ENCODE results near the gene EYS.
"Not testable (repeated sequence)": the region's sequence is repeated elsewhere in the genome, so short reads cannot be mapped to it uniquely, and the experiment has no call there.

The EYS gene

GRCh38 chr6:63740709-63741108 is 1966.3 kb downstream of the EYS start:
- TF ChIP-seq, protein P1, sequence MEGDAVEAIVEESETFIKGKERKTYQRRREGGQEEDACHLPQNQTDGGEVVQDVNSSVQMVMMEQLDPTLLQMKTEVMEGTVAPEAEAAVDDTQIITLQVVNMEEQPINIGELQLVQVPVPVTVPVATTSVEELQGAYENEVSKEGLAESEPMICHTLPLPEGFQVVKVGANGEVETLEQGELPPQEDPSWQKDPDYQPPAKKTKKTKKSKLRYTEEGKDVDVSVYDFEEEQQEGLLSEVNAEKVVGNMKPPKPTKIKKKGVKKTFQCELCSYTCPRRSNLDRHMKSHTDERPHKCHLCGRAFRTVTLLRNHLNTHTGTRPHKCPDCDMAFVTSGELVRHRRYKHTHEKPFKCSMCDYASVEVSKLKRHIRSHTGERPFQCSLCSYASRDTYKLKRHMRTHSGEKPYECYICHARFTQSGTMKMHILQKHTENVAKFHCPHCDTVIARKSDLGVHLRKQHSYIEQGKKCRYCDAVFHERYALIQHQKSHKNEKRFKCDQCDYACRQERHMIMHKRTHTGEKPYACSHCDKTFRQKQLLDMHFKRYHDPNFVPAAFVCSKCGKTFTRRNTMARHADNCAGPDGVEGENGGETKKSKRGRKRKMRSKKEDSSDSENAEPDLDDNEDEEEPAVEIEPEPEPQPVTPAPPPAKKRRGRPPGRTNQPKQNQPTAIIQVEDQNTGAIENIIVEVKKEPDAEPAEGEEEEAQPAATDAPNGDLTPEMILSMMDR (IDR thresholded peaks at IDR 0.05; ENCODE audit: low read depth, low read length), result no peak
- no peak overlapping the region for H3K4me3 ChIP-seq (ENCODE audit: low read depth, low read length)

- no peak overlapping the region for H3K4me3 ChIP-seq (ENCODE audit: low read depth, low read length)
- TF ChIP-seq, protein P1 (IDR thresholded peaks at IDR 0.05; ENCODE audit: low read depth, low read length), result no peak
Observed at GRCh38 chr6:63739094-63739687, 1967.8 kb downstream of the EYS start.

- not testable (repeated sequence) for H3K4me3 ChIP-seq (ENCODE audit: low read depth, low read length)
Observed at GRCh38 chr6:63738190-63738589, 1968.8 kb downstream of the EYS start.

DNA sequence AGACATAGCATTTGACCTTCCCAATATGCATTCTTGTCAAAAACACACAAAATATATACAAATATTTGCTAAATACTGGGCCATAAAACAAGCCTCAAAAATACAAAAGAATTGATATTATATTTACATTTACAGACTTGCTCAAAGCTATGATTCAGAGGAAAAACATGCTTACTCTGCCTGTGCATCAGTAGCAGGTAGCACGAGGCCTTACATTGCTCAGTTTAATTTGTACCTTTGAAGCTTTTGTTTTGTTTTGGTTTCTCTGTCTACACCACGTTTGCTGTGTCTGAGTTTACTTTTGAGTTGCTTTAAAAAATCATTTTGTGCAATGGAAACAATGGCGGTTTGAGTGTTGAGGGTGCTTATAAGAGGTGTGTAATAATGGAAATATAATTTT is 1972.1 kb downstream of the EYS start:
- TF ChIP-seq, protein P1 (IDR thresholded peaks at IDR 0.05; ENCODE audit: low read depth, low read length), result no peak
- H3K4me3 ChIP-seq (ENCODE audit: low read depth, low read length), result no peak overlapping the region

GRCh38 chr6:63732336-63732735 is 1974.7 kb downstream of the EYS start:
- TF ChIP-seq, protein P1 (IDR thresholded peaks at IDR 0.05; ENCODE audit: low read depth, low read length), result no peak
- H3K4me3 ChIP-seq (ENCODE audit: low read depth, low read length), result no peak overlapping the region

DNA sequence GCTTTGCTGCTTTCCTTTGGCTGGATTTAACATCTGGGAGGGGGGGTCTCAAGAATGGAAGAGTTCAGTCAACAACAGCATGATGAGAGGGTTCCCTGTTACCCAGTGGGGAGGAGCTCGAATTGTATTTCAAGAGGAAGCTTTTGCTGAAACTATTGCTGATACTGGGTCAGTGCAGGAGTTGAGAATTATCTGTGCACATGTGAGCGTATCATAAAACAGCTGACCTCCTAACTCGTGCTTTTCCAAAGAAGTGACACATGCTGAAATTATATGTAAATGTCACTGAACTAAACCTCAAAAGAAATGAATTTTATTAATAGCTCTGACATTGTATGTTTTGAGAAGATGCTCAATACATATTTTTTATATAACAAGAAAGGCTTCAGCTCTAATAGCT is 1975.1 kb downstream of the EYS start:
- TF ChIP-seq, protein P1 (IDR thresholded peaks at IDR 0.05; ENCODE audit: low read depth, low read length), result no peak
- H3K4me3 ChIP-seq (ENCODE audit: low read depth, low read length), result no peak overlapping the region

GRCh38 chr6:63730311-63730710 is 1976.7 kb downstream of the EYS start:
- H3K4me3 ChIP-seq (ENCODE audit: low read depth, low read length), result no peak overlapping the region
- TF ChIP-seq, protein P1 (IDR thresholded peaks at IDR 0.05; ENCODE audit: low read depth, low read length), result no peak

DNA sequence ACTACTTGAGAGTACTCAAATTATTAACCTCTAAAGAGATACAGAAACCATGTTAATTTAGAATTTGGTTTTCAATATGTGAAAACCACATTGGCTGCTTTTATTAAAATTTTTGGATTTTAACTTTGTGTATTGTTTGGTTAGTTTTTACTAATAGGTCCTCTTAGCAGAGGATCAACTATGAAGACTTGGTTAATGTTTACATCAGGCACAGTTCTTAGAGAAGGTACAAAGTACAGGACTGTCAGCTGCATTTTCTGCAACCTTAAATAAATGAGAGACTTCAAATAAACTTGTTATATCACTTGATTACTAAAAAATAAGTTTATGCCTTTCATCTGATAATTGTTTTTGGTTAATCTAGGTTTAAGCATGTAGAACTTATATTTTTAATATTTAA is 1982.3 kb downstream of the EYS start:
- no peak overlapping the region for H3K4me3 ChIP-seq (ENCODE audit: low read depth, low read length)
- TF ChIP-seq, protein P1 (IDR thresholded peaks at IDR 0.05; ENCODE audit: low read depth, low read length), result no peak
